ENCODE data around the gene ROBO2. TPM values are rescaled to one million over a fixed set of nuclear protein-coding genes. Genes with fewer than 3 reads are reported as not detected.

ROBO2 gene, protein sequence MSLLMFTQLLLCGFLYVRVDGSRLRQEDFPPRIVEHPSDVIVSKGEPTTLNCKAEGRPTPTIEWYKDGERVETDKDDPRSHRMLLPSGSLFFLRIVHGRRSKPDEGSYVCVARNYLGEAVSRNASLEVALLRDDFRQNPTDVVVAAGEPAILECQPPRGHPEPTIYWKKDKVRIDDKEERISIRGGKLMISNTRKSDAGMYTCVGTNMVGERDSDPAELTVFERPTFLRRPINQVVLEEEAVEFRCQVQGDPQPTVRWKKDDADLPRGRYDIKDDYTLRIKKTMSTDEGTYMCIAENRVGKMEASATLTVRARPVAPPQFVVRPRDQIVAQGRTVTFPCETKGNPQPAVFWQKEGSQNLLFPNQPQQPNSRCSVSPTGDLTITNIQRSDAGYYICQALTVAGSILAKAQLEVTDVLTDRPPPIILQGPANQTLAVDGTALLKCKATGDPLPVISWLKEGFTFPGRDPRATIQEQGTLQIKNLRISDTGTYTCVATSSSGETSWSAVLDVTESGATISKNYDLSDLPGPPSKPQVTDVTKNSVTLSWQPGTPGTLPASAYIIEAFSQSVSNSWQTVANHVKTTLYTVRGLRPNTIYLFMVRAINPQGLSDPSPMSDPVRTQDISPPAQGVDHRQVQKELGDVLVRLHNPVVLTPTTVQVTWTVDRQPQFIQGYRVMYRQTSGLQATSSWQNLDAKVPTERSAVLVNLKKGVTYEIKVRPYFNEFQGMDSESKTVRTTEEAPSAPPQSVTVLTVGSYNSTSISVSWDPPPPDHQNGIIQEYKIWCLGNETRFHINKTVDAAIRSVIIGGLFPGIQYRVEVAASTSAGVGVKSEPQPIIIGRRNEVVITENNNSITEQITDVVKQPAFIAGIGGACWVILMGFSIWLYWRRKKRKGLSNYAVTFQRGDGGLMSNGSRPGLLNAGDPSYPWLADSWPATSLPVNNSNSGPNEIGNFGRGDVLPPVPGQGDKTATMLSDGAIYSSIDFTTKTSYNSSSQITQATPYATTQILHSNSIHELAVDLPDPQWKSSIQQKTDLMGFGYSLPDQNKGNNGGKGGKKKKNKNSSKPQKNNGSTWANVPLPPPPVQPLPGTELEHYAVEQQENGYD (N-terminal part only)
- 100 to 1,000 TPM in 1 of 3 donors, 10 to 100 TPM in 2; 79.5 to 103 (median 89.3) TPM for polyA plus RNA-seq (ENCODE audit: insufficient read length in 3 of 3)

- peak in 2 of 3 donors; percentile 60 to 72 for DNase-seq (ENCODE audit: low read depth in 3 of 3, low spot score in 2 of 3)
These were observed at the start of gene ROBO2 for GRCh38 chr3:77039606-77040171. ROBO2 (plus strand) TSS chr3:77040099; CDS start chr3:77040786, 687 bp downstream.

GRCh38 chr3:76990606-76991005 lies 49.3 kb upstream of the ROBO2 start:
- DNase-seq (ENCODE audit: low read depth in 3 of 3, low spot score in 2 of 3) = no peak

DNA sequence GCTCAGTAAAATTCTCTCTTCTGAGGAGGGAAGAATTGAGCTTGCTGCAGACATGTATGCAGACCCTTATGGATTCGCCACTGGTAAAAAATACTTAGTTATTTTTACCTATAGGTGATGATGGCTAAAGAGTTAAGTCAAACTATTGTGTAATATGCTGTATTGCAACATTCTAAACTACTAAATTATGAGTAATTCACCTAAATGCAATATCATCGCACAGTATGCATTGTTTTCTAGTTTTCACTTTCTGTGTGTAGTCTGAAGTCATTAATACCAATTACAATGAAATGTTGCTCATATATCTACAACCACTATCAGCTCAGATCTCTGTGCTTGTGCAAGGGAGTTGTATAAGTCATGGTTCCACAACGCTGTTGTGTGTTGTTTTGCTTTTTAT lies 48.7 kb upstream of the ROBO2 start:
- no peak for DNase-seq (ENCODE audit: low read depth in 3 of 3, low spot score in 2 of 3)

- no peak for DNase-seq (ENCODE audit: low read depth in 3 of 3, low spot score in 2 of 3)
These were observed 42.2 kb upstream of the ROBO2 start for GRCh38 chr3:76997733-76998132.

DNA sequence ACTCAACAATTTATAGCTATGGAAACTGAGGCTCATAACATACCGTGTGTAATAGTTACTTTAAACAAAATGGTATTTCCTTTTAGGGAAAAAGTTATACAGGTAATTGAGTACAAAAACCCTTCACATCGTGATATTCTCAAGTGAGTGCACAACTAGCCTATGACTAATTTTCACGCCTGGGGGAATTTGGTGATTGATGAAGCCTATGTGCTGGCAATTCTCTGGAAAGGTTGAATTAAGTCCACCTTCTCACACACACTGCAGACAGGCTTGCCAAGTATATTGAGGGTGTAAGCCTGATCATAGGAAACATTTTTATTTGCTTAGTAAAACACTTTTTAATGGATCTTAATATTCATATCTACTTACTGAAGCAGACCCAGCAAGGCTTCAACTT lies 41.3 kb upstream of the ROBO2 start:
- DNase-seq (ENCODE audit: low read depth in 3 of 3, low spot score in 2 of 3) = no peak

DNA sequence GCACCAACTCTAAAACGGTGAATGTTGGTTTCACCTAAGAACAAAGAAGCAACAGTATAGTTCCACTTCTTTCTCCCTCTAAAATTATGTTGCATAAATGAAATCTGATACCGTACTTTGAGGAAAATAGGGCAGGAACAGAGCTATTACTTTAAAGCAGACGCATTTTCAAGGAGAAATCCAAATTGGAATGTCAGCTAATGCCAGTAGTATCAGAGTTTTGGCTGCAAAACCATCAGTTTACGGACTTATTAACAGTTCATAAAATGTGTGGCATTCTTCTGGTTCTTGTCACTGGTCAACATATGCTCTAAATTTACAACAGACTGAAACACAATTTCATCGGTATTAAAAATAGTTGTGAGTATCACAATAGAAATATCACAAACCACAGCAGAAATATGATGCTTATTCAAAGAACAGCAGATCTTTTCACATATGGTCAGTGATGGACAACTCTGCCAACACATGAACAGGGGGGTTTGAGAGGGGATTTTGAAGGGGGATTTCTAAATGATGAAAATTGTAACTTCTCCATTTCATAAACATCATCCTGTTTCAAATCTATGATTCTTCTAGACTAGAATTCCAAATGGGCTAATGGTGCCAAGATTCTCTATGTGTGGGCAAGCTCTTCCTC lies 38.7 kb upstream of the ROBO2 start:
- no peak for DNase-seq (ENCODE audit: low read depth in 3 of 3, low spot score in 2 of 3)

DNA sequence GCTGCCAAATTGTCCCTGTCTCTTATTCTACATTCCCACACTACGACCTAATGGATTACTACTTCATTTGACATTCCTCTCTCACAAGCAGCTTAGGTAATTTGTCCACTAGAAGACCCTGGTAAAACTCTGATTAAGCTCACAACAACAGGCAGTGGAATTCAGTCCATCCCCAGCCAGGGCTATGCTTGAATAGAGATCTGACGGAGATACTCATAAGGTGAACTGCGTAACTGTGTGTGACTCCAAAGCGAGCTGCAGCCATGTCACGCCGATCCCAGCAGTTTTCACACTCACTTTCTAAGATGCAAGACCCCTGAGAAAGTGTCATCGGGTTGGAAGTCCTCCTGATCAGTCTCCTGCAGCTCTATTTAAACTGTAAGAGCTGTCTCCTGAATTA lies 25.7 kb upstream of the ROBO2 start:
- DNase-seq (ENCODE audit: low read depth in 3 of 3, low spot score in 2 of 3) = no peak

DNA sequence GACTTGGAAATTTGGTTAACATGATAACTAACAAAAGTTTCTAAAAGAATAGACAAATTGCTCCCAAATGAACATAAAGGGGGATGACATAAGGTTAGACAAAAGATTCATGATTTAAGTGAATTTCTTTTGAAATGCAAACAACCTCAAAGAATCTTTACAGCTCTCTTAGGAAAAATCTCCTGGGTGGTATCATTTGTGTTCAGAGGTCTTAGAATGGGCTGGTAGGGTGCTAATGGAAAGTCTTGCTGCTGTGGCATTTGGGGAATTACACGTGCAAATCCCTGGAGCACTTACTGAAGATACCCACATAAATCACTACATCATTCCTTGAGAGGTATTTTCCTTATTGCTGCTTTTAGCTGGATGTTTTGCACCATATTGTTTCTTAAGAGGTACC lies 14.4 kb upstream of the ROBO2 start:
- DNase-seq (ENCODE audit: low read depth in 3 of 3, low spot score in 2 of 3) = no peak

- DNase-seq (ENCODE audit: low read depth in 3 of 3, low spot score in 2 of 3) = no peak
These were observed 12.8 kb upstream of the ROBO2 start for GRCh38 chr3:77026904-77027634.

DNA sequence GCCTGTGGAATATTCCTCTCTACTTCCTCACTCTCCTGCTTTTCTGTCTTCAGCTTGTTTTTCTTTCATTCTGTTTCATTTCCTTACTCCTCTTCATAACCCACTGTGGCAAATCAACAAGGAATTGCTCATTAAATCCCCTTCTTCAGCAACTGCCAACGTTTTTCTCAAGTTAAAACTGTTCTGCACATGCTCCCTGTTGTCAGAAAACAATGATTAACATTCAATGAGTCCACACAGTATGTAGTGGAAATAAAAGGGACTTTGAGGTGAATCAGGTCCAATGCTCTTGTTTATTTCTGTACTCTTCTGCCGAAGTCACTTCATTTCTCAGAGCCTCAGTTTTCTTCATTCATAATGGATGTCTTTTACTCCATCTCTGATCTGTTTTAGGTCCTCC lies 11.9 kb upstream of the ROBO2 start:
- no peak for DNase-seq (ENCODE audit: low read depth in 3 of 3, low spot score in 2 of 3)

DNA sequence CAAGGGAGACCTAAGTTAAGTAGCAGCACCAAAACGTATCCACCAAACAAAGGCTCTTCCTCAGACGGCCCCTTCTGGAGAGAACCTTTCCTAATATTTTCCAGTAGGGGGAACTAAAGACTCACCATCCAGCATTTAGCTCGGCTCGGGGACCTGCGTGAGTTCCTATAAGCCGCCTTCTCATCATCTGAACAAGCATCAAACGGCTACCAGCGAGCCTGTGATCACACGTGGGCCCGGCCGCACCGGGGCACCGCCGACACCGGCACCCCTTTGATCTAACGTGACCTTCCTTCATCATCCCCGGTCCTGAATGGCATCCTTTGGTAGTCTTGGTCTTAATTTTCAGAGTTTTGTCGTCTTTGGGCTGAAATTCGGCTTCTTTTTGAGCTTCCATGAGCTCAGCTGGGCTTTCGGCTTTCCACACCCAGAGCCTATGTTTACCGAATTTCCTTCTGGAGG lies 1.4 kb upstream of the ROBO2 start:
- DNase-seq (ENCODE audit: low read depth in 3 of 3, low spot score in 2 of 3) = peak; percentile 75 to 81 (median 81)

- peak; percentile 47 to 65 (median 53) for DNase-seq (ENCODE audit: low read depth in 3 of 3, low spot score in 2 of 3)
These were observed 831 bp upstream of the ROBO2 start for GRCh38 chr3:77038930-77039605.

- DNase-seq (ENCODE audit: low read depth in 3 of 3, low spot score in 2 of 3) = no peak
These were observed 317 bp downstream of the ROBO2 start for GRCh38 chr3:77040216-77040615.

GRCh38 chr3:77040926-77041722 lies 1.2 kb downstream of the ROBO2 start:
- DNase-seq (ENCODE audit: low read depth in 3 of 3, low spot score in 2 of 3) = no peak

- DNase-seq (ENCODE audit: low read depth in 3 of 3, low spot score in 2 of 3) = no peak
These were observed 1.9 kb downstream of the ROBO2 start for GRCh38 chr3:77041811-77042210.

DNA sequence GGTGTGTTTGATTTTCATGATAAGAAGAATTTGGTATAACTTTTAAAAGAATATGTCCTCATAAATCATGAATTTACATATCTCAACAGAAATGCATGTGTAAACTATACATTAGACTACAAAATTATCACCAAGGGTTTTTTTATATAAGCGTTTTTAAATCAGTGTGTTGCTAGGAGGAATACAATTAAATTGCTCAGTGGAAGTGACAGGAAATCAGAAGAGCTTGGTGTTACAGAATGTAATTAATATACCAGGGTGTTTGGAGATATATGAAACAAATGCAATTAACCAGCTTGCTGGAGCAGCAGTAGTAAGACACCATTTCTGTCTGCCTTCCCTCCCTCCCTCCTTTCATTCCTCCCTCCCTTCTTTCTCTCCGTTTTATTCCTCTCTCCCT lies 2.4 kb downstream of the ROBO2 start:
- DNase-seq (ENCODE audit: low read depth in 3 of 3, low spot score in 2 of 3) = no peak

- DNase-seq (ENCODE audit: low read depth in 3 of 3, low spot score in 2 of 3) = no peak
These were observed 3.0 kb downstream of the ROBO2 start for GRCh38 chr3:77042882-77043281.

DNA sequence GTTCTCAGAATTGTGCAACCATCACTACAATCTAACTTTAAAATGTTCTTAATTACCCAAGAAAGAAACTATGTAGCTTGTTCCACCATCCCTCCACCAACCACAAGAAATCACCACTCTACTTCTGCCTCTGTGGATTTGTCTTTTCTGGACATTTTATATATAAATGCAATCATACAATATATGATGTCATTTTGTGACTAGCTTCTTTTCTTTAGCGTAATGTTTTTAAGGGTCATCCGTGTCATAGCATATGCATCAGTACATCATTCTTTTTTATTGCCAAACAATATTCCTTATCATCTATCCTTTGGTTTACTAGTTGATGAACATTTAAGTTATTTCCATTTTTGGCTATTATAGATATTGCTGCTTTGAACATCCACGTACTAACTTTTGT lies 5.8 kb downstream of the ROBO2 start:
- no peak for DNase-seq (ENCODE audit: low read depth in 3 of 3, low spot score in 2 of 3)
